Hematopoietic multipotent progenitor cell treated with erythropoietin and hydrocortisone succinate and interleukin-3 and kit ligand, for 6 days (in vitro differentiated cells): ENCODE data around the gene SYT9.
A peak's percentile ranks its signal among the peaks of the same experiment; 100 is the strongest.
"Not testable (repeated sequence)": the region's sequence is repeated elsewhere in the genome, so short reads cannot be mapped to it uniquely, and the experiment has no call there.

ENCODE experiments used
- DNase-seq: peaks from one replicate; pipeline ENCODE4 v3.0.0-alpha.2; 2015

The SYT9 gene

GRCh38 chr11:7511401-7511800 is 259.7 kb downstream of the SYT9 start:
- peak; percentile 23 for DNase-seq

- DNase-seq = peak; percentile 66
Observed at GRCh38 chr11:7512525-7513233, 261.0 kb downstream of the SYT9 start.

DNA sequence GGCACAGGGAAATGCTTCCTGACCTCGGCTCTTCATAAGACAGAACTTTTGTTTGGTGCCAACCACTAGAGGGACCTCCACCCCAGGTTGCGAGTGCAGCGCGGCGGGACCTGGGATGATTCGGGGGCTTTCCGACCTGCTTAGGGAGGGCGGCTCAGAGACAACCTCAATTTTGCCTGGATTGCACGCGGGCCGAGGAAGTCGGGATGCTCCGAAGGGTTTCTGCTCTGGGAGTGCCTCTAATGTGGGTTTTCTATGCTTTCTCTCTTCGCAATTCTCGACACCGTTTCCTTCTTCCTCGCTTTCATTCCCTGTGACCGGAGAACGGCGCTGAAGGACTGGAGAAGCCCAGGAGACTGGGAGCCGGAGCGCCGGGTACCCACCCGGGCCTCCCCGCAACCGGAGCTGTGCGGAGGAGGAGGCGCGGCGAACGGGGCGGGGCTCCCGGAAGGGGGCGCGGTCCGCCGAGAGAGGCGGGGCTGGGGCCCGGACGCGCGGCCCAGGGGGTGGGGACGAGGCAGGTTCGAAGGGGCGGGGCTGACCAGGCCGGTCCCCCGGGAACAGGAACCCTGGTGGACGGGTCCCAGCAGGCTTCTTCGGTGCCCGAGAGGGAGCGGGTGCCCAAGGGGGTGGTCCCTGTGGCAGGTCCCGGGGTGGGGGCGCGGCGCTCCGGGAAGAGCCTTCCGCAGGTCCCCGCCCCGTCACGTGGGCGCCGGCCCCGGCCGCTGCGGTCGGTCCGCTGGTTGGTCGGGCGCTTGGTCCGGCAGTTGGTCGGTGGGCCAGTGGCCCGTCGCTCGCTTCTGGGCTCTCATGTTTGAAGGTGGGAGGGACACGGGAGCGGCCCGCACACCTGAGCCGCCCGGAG is 261.8 kb downstream of the SYT9 start, which contains the start of gene PPFIBP2:
Gene PPFIBP2, plus strand, starts transcription at position 766 of the 865 bp plus-strand sequence. CDS start 35,477 bp downstream, outside the sequence.
- peak; percentile 79 for DNase-seq

GRCh38 chr11:7514099-7514591 is 262.4 kb downstream of the SYT9 start:
- DNase-seq = peak; percentile 15

DNA sequence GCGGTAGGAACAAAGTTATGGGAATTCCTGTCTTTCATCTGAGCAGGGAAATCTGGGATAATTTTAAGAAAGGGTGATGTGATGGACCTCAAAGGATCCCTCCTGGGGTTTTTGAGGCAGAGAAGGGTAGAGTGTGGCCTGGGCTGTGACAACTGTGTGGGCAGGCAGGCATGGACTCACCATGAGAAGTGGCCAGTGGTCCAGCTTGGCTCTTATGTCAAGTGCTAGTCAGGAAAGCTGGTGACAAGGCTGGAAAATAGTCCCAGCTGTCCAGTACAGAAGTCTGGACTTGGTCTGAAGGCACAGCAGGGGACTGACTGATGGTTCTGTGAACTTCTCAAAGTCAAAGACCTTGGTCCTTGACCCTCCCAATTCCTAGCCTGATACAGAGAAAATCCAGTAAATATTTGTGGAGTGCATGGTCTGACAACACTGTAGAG is 263.8 kb downstream of the SYT9 start:
- no peak for DNase-seq

DNA sequence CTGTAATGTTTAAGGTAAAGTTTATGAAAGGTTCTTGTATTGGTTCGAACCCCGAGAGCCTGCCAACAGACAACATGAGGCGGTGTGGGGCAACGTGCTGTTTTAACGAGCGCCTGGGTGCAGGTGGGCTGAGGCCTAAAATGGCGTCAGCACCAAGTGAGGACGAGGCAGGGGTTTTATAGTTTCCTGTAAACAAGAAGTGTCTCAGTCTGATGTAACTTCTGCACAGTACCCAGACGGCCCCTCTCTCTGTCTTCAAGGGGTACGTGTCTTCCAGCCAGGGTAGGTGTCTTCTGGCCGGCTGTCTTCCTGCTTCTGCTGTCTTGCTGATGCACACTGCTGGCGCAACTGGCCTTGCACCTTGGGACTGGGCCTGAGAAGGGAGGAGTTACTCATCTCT is 264.8 kb downstream of the SYT9 start:
- DNase-seq = no peak

- not testable (repeated sequence) for DNase-seq
Observed at GRCh38 chr11:7517743-7518142, 266.0 kb downstream of the SYT9 start.
